Fibroblast of lung (primary cell): ENCODE measurements around the gene CRCP.
"Not testable (repeated sequence)": the region's sequence is repeated elsewhere in the genome, so short reads cannot be mapped to it uniquely, and the experiment has no call there.

Experiments
- EZH2 ChIP-seq: IDR thresholded peaks from 2 replicates; pipeline ENCODE4 v1.5.1; 2012; ENCODE audit warnings: low read length, control low read depth, mild to moderate bottlenecking; ENCODE audit errors: missing control alignments
- TF ChIP-seq, protein P1 (sequence below), 2 donors: IDR thresholded peaks in 1 of 2; conservative IDR thresholded peaks in 1 of 2; 1 replicate in 1 of 2; 2 replicates in 1 of 2; pipeline ENCODE4 v1.5.1; 2011 to 2012; ENCODE audit warnings: low read length in 2 of 2, control low read depth in 1 of 2, inconsistent platforms in 1 of 2, low read depth in 1 of 2, mild to moderate bottlenecking in 1 of 2

DNA sequence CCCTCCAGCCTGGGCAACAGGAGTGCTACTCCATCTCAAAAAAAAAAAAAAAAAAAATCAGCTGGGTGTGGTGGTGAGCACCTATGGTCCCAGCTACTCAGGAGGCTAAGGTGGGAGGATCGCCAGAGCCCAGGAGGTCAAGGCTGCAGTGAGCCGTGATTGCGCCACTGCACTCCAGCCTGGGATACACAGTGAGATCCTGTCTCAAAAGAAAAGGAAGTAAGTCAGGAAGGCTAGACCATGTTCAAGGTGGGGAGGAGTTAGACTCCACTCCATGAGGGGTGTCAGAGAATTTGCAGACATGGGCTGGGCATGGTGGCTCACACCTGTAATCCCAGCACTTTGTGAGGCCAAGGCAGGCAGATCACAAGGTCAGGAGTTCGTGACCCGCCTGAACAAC, 6.2 kb upstream of the CRCP start:
- TF ChIP-seq, protein P1, sequence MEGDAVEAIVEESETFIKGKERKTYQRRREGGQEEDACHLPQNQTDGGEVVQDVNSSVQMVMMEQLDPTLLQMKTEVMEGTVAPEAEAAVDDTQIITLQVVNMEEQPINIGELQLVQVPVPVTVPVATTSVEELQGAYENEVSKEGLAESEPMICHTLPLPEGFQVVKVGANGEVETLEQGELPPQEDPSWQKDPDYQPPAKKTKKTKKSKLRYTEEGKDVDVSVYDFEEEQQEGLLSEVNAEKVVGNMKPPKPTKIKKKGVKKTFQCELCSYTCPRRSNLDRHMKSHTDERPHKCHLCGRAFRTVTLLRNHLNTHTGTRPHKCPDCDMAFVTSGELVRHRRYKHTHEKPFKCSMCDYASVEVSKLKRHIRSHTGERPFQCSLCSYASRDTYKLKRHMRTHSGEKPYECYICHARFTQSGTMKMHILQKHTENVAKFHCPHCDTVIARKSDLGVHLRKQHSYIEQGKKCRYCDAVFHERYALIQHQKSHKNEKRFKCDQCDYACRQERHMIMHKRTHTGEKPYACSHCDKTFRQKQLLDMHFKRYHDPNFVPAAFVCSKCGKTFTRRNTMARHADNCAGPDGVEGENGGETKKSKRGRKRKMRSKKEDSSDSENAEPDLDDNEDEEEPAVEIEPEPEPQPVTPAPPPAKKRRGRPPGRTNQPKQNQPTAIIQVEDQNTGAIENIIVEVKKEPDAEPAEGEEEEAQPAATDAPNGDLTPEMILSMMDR (conservative IDR thresholded peaks at IDR 0.05 in 1 of 2, IDR thresholded peaks at IDR 0.05 in 1 of 2; ENCODE audit: low read depth in 1 of 2, low read length in 2 of 2): not testable (repeated sequence)
- not testable (repeated sequence) for TF ChIP-seq EZH2
